Measurements from ENCODE around the gene SCGB1A1. TPM values are rescaled to one million over a fixed set of nuclear protein-coding genes. Genes with fewer than 3 reads are reported as not detected.

SCGB1A1 gene
- total and polyA plus RNA-seq, 2 of the 13 experiments (the other 11 are each of a cell fraction or from before 2014, with no cell fraction given), result not detected

Other genes starting within 250 kb of the SCGB1A1 start
- gene SCGB1D1, start 228.8 kb upstream of the SCGB1A1 start, total RNA-seq (2016; rRNA removed; fragmentation: Illumina TruSeq; extraction: Trizol), result not detected in 2 replicates
- gene SCGB1D1, start 228.8 kb upstream of the SCGB1A1 start, polyA plus RNA-seq (2011; rRNA removed), result not detected in 2 replicates
- not detected in 2 replicates for gene SCGB2A1, start 210.4 kb upstream of the SCGB1A1 start, total RNA-seq (2016; rRNA removed; fragmentation: Illumina TruSeq; extraction: Trizol)
- gene SCGB2A1, start 210.4 kb upstream of the SCGB1A1 start, polyA plus RNA-seq (2011; rRNA removed), result not detected in 2 replicates
- gene SCGB1D2, start 176.8 kb upstream of the SCGB1A1 start, total RNA-seq (2016; rRNA removed; fragmentation: Illumina TruSeq; extraction: Trizol), result not detected in 2 replicates
- gene SCGB1D2, start 176.8 kb upstream of the SCGB1A1 start, polyA plus RNA-seq (2011; rRNA removed), result not detected in 2 replicates
- not detected in 2 replicates for gene SCGB2A2, start 148.9 kb upstream of the SCGB1A1 start, total RNA-seq (2016; rRNA removed; fragmentation: Illumina TruSeq; extraction: Trizol)
- 0.12 and 0.40 TPM in 2 replicates for gene SCGB2A2, start 148.9 kb upstream of the SCGB1A1 start, polyA plus RNA-seq (2011; rRNA removed)
- gene SCGB1D4, start 120.0 kb upstream of the SCGB1A1 start, total RNA-seq (2016; rRNA removed; fragmentation: Illumina TruSeq; extraction: Trizol), result not detected in 2 replicates
- gene SCGB1D4, start 120.0 kb upstream of the SCGB1A1 start, polyA plus RNA-seq (2011; rRNA removed), result not detected in 2 replicates
- 50.8 and 56.4 TPM in 2 replicates for gene ASRGL1, start 81.6 kb upstream of the SCGB1A1 start, total RNA-seq (2016; rRNA removed; fragmentation: Illumina TruSeq; extraction: Trizol)
- 83.4 and 97.5 TPM in 2 replicates for gene ASRGL1, start 81.6 kb upstream of the SCGB1A1 start, polyA plus RNA-seq (2011; rRNA removed)
- 25.0 and 40.6 TPM in 2 replicates for gene AHNAK, start 127.8 kb downstream of the SCGB1A1 start, total RNA-seq (2016; rRNA removed; fragmentation: Illumina TruSeq; extraction: Trizol)
- gene AHNAK, start 127.8 kb downstream of the SCGB1A1 start, polyA plus RNA-seq (2011; rRNA removed), result 22.8 and 23.4 TPM in 2 replicates
- 1,787 and 2,092 TPM in 2 replicates for gene EEF1G, start 154.9 kb downstream of the SCGB1A1 start, total RNA-seq (2016; rRNA removed; fragmentation: Illumina TruSeq; extraction: Trizol)
- 1,819 and 2,144 TPM in 2 replicates for gene EEF1G, start 154.9 kb downstream of the SCGB1A1 start, polyA plus RNA-seq (2011; rRNA removed)
- gene TUT1, start 172.5 kb downstream of the SCGB1A1 start, total RNA-seq (2016; rRNA removed; fragmentation: Illumina TruSeq; extraction: Trizol), result 8.5 and 9.7 TPM in 2 replicates
- gene TUT1, start 172.5 kb downstream of the SCGB1A1 start, polyA plus RNA-seq (2011; rRNA removed), result 14.3 and 17.5 TPM in 2 replicates
- 58.1 and 70.0 TPM in 2 replicates for gene MTA2, start 182.8 kb downstream of the SCGB1A1 start, total RNA-seq (2016; rRNA removed; fragmentation: Illumina TruSeq; extraction: Trizol)
- gene MTA2, start 182.8 kb downstream of the SCGB1A1 start, polyA plus RNA-seq (2011; rRNA removed), result 14.0 and 16.8 TPM in 2 replicates
- gene EML3, start 193.7 kb downstream of the SCGB1A1 start, total RNA-seq (2016; rRNA removed; fragmentation: Illumina TruSeq; extraction: Trizol), result 4.6 and 10.6 TPM in 2 replicates
- 12.3 and 16.6 TPM in 2 replicates for gene EML3, start 193.7 kb downstream of the SCGB1A1 start, polyA plus RNA-seq (2011; rRNA removed)
- 1.8 and 2.4 TPM in 2 replicates for gene ROM1, start 194.2 kb downstream of the SCGB1A1 start, total RNA-seq (2016; rRNA removed; fragmentation: Illumina TruSeq; extraction: Trizol)
- gene ROM1, start 194.2 kb downstream of the SCGB1A1 start, polyA plus RNA-seq (2011; rRNA removed), result 1.2 and 1.6 TPM in 2 replicates
- gene B3GAT3, start 203.0 kb downstream of the SCGB1A1 start, total RNA-seq (2016; rRNA removed; fragmentation: Illumina TruSeq; extraction: Trizol), result 8.4 and 21.3 TPM in 2 replicates
- 26.1 and 40.4 TPM in 2 replicates for gene B3GAT3, start 203.0 kb downstream of the SCGB1A1 start, polyA plus RNA-seq (2011; rRNA removed)
- gene GANAB, start 227.6 kb downstream of the SCGB1A1 start, total RNA-seq (2016; rRNA removed; fragmentation: Illumina TruSeq; extraction: Trizol), result 50.8 and 99.5 TPM in 2 replicates
- gene GANAB, start 227.6 kb downstream of the SCGB1A1 start, polyA plus RNA-seq (2011; rRNA removed), result 234 and 251 TPM in 2 replicates
- 11.3 and 13.2 TPM in 2 replicates for gene INTS5, start 234.3 kb downstream of the SCGB1A1 start, total RNA-seq (2016; rRNA removed; fragmentation: Illumina TruSeq; extraction: Trizol)
- 5.7 and 7.8 TPM in 2 replicates for gene INTS5, start 234.3 kb downstream of the SCGB1A1 start, polyA plus RNA-seq (2011; rRNA removed)
- gene C11orf98, start 246.2 kb downstream of the SCGB1A1 start, total RNA-seq (2016; rRNA removed; fragmentation: Illumina TruSeq; extraction: Trizol), result 91.8 and 109 TPM in 2 replicates
- gene C11orf98, start 246.2 kb downstream of the SCGB1A1 start, polyA plus RNA-seq (2011; rRNA removed), result 30.4 and 40.9 TPM in 2 replicates
- gene CSKMT, start 246.3 kb downstream of the SCGB1A1 start, total RNA-seq (2016; rRNA removed; fragmentation: Illumina TruSeq; extraction: Trizol), result 9.9 and 31.8 TPM in 2 replicates
- gene CSKMT, start 246.3 kb downstream of the SCGB1A1 start, polyA plus RNA-seq (2011; rRNA removed), result 7.6 and 9.8 TPM in 2 replicates